ENCODE measurements around the gene NCAM1.

Gene NCAM1

DNA sequence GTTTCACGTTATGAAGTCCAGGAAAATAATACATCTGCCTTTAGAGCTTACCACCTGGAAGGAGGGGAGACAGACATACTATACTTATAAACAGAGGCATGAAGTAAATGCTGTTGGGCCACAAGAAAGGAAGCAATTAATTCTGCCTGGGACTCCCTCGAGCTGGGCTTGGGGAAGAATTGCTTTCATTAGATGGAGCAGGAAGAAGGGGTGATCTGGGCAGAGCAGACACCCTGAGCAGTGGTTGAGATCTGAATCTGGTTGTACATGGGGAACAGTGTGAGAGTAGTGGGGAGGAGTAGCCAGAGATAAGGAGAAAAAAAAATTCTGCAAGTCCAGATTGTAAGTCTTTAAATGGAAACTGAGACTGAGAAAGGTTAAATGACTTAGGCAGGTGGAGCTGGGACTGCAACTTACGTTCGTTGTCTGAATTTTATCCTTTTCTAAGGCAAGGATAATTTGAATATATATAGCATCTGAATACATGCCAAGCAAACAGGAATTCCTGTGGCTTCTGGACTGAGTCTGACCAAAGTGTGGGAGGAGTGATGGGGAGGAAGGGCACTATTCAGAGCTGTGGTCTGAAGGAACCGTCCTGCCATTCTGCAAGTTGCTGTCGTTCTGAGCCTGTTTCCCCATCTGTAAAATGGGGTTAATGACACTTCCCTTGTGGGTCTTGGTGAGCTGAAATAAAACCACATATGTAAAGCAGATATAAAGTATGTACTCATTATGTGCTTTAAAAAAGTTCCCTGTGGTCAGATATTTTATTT, 7.9 kb downstream of the NCAM1 start:
- DNase-seq = no peak

DNA sequence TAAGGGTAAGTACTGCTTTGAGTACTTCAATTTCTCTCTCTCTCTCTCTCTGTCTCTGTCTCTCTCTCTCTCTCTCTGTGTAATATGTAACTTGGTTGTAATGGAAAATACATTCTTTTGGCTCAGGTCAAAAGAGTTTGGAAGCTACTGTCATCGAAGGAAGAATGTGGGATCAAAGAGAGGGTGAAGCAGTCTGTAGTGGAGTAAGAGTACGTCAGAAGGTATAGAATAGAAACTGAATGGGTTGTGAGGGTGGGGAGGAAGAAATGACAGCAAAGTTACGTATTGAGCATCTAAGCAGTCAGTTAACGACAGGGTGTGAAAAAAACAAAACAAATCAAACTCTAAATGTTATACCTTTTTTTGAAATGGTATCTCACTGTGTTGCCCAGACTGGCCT, 10.0 kb downstream of the NCAM1 start:
- DNase-seq = no peak

DNA sequence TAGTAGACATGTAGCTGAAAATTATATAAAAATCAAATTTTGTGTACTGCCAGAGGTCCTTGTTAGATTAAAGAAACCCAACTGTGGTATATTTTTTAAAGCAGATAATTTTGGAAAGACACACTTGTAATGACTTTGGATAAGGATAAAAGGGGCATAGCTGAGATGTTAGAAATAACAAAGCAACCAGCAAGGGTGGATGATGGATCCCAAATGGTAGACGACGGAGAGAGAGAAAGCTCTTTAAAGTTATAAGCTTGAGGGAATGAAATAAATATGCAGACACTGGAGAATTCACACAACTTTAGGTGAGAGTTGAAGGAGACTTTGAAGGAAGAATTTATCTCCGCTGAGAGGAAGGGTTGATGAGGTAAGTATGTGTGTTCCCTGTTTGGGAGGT, 10.6 kb downstream of the NCAM1 start:
- DNase-seq = no peak

- DNase-seq = no peak
These were observed 11.4 kb downstream of the NCAM1 start for GRCh38 chr11:112972399-112973145.

DNA sequence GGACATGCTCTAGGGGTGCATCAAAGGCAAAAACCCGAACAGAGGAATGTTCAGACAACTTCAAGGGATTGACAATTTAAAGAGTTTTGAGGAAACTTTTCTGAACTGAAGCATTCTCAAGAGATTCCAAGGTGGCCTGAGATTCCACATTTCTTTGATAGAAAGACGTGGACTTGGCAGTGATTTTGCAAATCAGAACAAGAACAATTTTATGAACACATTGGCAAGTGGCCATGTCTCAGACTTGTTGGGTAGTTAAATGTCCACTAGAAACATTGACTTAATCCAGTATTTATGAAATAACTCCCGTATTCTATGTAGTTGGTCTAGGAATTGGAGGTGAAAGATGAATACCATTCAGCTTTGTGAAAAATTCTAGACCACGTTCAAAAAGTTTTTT, 13.8 kb downstream of the NCAM1 start:
- no peak for DNase-seq

DNA sequence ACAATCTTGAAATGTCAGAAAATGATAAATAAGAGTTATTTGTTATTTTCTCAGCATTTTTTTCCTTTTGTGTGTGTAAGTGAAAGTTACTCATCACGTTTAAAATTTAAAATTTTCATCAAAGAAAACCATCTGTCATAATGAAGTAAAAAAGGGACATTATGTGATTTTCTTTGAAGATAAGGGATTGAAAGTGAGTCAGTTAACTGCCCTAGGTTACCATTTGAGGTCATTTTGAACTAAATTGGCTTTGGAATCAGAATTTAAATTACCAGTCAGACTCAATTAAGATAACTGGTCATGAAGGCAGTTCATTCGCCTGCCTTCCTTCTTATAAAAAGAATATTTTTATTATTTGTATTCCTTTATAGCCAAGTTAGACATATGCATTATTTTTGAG, 14.3 kb downstream of the NCAM1 start:
- no peak for DNase-seq

- no peak for DNase-seq
These were observed 16.5 kb downstream of the NCAM1 start for GRCh38 chr11:112977755-112978154.

DNA sequence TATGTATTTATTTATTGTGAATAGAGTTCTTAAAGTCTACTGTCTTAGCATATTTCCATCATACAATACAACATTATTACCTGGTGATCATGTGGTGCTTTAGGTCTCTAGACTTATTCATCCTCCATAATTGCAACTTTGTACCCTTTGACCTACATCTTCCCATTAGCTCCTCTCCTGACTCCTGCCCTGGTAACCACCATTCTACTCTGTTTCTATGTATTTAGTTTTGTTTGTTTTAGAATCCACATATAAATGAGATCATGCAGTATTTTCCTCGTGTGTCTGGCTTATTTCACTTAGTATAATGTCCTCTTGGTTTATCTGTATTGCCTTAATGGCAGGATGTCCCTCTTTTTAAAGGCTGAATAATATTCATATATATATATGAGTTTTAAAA, 22.7 kb downstream of the NCAM1 start:
- no peak for DNase-seq

DNA sequence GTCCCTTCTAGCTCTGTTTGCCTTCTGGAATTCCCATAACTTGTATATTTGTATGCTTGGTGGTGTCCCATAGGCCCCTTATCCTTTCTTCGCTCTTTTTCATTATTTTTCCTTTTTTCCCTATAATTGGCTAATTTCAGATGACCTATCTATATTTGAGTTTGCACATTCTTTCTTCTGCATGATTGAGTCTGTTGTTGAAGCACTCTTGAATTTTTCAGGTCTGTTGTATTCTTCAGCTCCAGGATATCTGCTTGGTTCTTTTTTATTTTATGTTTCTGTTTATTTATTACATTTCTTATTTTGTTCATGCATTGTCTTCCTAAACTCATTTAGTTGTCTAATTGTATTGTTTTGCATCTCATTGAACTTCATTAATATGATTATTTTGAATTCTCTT, 28.0 kb downstream of the NCAM1 start:
- no peak for DNase-seq

GRCh38 chr11:112993808-112994207, 32.6 kb downstream of the NCAM1 start:
- no peak for DNase-seq

DNA sequence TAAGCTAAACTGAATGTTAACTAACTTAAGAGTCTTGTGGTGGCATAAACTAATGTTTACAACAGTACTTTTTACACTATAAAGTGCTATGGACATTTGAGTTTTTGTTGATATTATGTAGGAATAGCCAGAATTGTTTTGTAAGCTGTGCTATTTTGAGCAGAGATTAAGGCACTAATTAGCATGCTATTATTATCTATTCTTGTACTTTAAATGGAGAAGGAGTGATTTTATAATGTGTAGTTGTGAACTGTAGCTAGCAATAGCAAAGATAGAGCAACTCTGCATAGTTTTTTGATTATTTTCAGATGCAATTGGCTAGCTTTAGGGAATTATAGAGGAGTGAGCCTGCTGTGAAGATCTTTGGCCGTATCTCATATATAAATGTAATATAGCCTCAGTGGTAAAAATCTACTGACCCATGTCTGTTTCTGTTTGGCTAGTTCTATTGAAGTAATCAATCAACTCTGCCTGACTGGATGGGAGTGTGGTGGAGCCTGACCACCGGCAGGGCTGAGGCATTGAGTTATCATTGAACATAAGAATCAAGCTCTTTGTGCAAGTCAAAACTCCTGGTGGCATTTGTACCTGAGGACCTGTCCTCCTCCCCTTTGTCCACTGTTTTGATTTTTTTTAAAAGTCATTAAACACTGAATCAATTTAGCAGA, 34.3 kb downstream of the NCAM1 start:
- no peak for DNase-seq

DNA sequence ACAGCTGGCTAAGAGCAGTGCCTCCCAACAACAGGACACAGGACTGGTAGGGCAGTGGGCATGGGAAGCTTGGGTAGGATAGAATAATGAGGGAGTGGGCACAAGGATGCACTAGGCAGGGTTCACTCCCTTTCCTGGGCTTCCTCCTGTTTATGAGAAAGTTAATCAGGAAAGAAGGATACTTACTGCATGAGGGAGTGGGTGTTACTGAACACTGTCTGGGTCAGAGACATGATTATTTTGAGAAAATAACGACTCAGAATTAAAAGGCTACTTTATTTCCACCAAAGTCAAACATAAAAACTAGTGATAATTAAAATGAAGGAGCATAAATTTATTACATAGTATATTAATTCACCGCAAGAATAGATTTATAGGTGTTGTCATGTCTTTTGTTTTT, 35.8 kb downstream of the NCAM1 start:
- DNase-seq = no peak

GRCh38 chr11:112997857-112998466, 36.7 kb downstream of the NCAM1 start:
- DNase-seq = no peak

- DNase-seq = no peak
These were observed 38.3 kb downstream of the NCAM1 start for GRCh38 chr11:112999520-112999919.

GRCh38 chr11:113001709-113002108, 40.5 kb downstream of the NCAM1 start:
- no peak for DNase-seq

DNA sequence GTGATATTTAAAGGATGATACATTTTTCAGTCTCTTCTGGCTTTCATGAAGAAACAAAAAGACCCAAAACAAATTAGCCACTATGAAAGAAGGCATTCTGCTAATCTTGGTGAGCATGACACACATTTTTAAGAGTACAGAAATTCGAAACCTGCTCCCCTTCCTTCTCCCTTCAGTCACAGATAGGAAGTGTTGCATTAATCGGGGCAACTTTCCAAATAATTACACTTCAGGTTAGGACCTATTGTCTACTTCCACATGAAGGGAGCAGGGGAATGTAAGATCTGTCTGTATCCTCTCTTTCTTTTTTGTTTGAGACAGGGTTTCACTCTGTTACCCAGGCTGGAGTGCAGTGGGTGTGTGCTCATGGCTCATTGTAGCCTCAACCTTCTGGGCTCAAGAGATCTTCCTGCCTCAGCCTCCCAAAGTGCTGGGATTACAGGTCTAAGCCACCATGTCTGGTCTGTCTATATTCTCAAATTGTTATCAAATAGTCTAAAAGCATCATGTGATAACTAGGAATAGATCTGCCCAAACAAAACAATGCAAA, 45.8 kb downstream of the NCAM1 start:
- no peak for DNase-seq

DNA sequence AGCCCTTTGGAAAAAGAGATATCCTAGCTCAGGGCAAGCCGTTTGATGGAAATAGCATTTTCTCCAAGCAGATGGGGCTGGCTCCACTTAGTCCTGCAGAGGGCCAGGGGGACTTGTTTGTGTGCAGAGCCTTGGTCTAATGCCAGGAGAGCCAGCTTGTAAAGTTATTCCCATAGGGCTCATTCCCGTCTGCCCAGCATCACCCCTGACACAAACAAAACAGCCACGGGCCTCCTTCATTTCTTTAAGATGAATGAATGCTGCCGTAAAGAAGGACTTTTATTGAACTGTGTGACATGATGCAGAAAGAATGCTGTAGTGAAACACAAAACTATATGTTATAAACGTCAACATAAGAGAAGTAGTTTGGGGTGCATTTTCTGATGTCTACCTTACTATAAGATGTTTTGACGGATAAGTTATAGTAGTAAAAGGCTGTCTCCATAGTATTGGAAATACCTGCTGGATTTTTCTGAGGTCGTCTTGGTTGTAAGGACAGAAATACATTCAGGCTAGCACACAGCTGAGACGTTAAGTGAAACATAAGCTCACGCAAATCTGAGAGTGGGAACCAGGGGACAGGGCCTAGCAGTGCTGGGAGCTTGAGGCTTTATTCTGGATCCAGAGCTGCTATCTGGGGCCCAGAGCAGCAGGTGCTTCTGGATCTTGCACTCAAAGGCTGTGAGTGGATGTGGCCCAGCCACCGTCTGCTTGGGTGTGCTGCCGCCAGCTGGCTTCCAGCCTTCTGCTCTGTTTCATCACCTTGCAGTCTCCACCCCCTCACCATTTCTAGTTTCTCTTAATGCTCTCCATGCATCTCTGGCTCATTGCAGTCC, 53.3 kb downstream of the NCAM1 start:
- DNase-seq = peak; percentile 85

DNA sequence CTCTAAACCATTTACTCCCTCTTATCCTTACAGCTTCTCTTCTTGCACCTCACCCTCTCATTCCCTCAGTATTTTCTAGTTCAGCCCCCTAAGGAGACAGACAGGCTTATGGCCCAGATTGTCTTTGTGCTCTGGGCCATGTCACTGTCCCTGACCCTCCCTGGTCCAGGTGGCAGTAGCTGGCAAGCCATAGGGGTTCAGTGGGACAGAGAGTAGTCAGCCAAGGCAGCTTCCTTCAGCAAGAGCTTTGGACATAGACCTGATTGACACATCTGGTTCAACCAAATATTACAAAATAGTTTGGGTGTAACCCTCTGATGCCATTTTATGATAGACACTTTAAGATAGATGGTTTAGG, 53.9 kb downstream of the NCAM1 start:
- DNase-seq = no peak

- DNase-seq = no peak
These were observed 55.7 kb downstream of the NCAM1 start for GRCh38 chr11:113016905-113017304.

GRCh38 chr11:113018913-113019312, 57.7 kb downstream of the NCAM1 start:
- no peak for DNase-seq

GRCh38 chr11:113019711-113020110, 58.5 kb downstream of the NCAM1 start:
- DNase-seq = no peak

GRCh38 chr11:113021111-113021510, 59.9 kb downstream of the NCAM1 start:
- DNase-seq = no peak

Measured in NCI-H524 treated with DMSO at 0.1 percent for 48 hours (cell line).